SK-N-SH (cell line): ENCODE measurements around the gene COL21A1. TPM values are rescaled to one million over a fixed set of nuclear protein-coding genes. Genes with fewer than 3 reads are reported as not detected.

ENCODE experiments used
- CTCF ChIA-PET: fragments of 300-600, 350-600 bp; formaldehyde crosslinking; extraction: SDS; loops from one replicate; lab custom pipeline; 2021; lab: Yijun Ruan, JAX
- POLR2A ChIA-PET: fragments of 350-600 bp; sonication (Branson Sonifier 250); formaldehyde crosslinking; extraction: SDS; loops from one replicate; lab custom pipeline; 2020; ENCODE audit warnings: antibody characterized with exemption, inconsistent platforms; lab: Yijun Ruan, JAX
- DNase-seq: peaks from one replicate; pipeline ENCODE4 v3.0.0; 2012
- H2AFZ ChIP-seq: fragments of 200-600 bp; sonication (generic); 2 replicates; pipeline ENCODE4 v1.8.1; 2016; ENCODE audit warnings: antibody characterized with exemption, mild to moderate bottlenecking, low read depth
- H3F3A ChIP-seq: fragments of 200-600 bp; sonication (generic); replicated peaks from 2 replicates; pipeline ENCODE3; 2016; ENCODE audit warnings: antibody characterized with exemption, mild to moderate bottlenecking; ENCODE audit not compliant: insufficient read depth
- H3K27ac ChIP-seq, 2 experiments: fragments of 200-500 bp in 1 of 2; fragments of 200-600 bp in 1 of 2; sonication (Bioruptor generic) in 1 of 2; sonication (generic), shearing (Covaris generic) in 1 of 2; 2 replicates each; pipeline versions ENCODE4 v1.5.1 to v1.6.1; 2014 to 2016; ENCODE audit warnings: low read depth in 2 of 2, inconsistent platforms in 1 of 2, low read length in 1 of 2, mild to moderate bottlenecking in 1 of 2, mixed read lengths in 1 of 2
- H3K27me3 ChIP-seq: fragments of 200-600 bp; sonication (generic), shearing (Covaris generic); 2 replicates; pipeline ENCODE4 v1.6.1; 2016; ENCODE audit warnings: mixed run types; ENCODE audit not compliant: insufficient read depth
- H3K36me3 ChIP-seq, 2 experiments: fragments of 200-500 bp in 1 of 2; fragments of 200-600 bp in 1 of 2; sonication (Bioruptor generic) in 1 of 2; sonication (generic) in 1 of 2; replicated peaks in 1 of 2; 2 replicates each; pipeline versions ENCODE3 to v1.5.1; 2014 to 2016; ENCODE audit warnings: low read length in 1 of 2, mild to moderate bottlenecking in 1 of 2; ENCODE audit not compliant: insufficient read depth in 2 of 2, control insufficient read depth in 1 of 2
- H3K4me1 ChIP-seq, 2 experiments: fragments of 200-500 bp in 1 of 2; fragments of 200-600 bp in 1 of 2; sonication (Bioruptor generic) in 1 of 2; sonication (generic), shearing (Covaris generic) in 1 of 2; 2 replicates each; pipeline versions ENCODE4 v1.5.1 to v1.6.1; 2014 to 2016; ENCODE audit warnings: low read depth in 1 of 2, low read length in 1 of 2, mixed run types in 1 of 2; ENCODE audit not compliant: insufficient read depth in 2 of 2, control insufficient read depth in 1 of 2
- H3K4me2 ChIP-seq: fragments of 200-600 bp; sonication (generic), shearing (Covaris generic); 2 replicates; pipeline ENCODE4 v1.6.1; 2017; ENCODE audit warnings: mixed run types
- H3K4me3 ChIP-seq, 2 experiments: fragments of 200-500 bp in 1 of 2; fragments of 200-600 bp in 1 of 2; sonication (Bioruptor generic) in 1 of 2; sonication (generic), shearing (Covaris generic) in 1 of 2; 2 replicates each; pipeline versions ENCODE4 v1.5.1 to v1.8.1; 2014 to 2016; ENCODE audit warnings: low read depth in 2 of 2, inconsistent platforms in 1 of 2, low read length in 1 of 2, mild to moderate bottlenecking in 1 of 2, mixed read lengths in 1 of 2, moderate library complexity in 1 of 2
- H3K79me2 ChIP-seq: fragments of 200-600 bp; sonication (generic); 2 replicates; pipeline ENCODE4 v1.8.1; 2017; ENCODE audit warnings: mild to moderate bottlenecking; ENCODE audit not compliant: insufficient read depth
- H3K9ac ChIP-seq: fragments of 200-600 bp; sonication (generic); 2 replicates; pipeline ENCODE4 v1.6.1; 2017; ENCODE audit warnings: mixed run types
- H3K9me2 ChIP-seq: fragments of 200-600 bp; sonication (generic); 2 replicates; pipeline ENCODE4 v1.6.1; 2017; ENCODE audit warnings: mixed run types
- H3K9me3 ChIP-seq: fragments of 200-600 bp; sonication (generic); 2 replicates; pipeline ENCODE4 v1.6.1; 2017; ENCODE audit warnings: mixed run types, mild to moderate bottlenecking, moderate library complexity
- H4K20me1 ChIP-seq: fragments of 200-600 bp; sonication (generic); 2 replicates; pipeline ENCODE4 v1.6.1; 2017; ENCODE audit warnings: mild to moderate bottlenecking, mixed run types; ENCODE audit not compliant: insufficient read depth
- EP300 ChIP-seq, 2 experiments: IDR thresholded peaks; 2 replicates each; pipeline versions ENCODE4 v1.4.0 to v1.6.1; 2012; ENCODE audit warnings: borderline replicate concordance in 1 of 2, low read depth in 1 of 2, low read length in 1 of 2
- EZH2phosphoT487 ChIP-seq: fragments of 200-600 bp; sonication (generic); IDR thresholded peaks from 2 replicates; pipeline ENCODE4 v1.6.1; 2017; ENCODE audit warnings: low read depth, mixed run types, mild to moderate bottlenecking, antibody characterized with exemption, moderate library complexity, borderline replicate concordance
- FOSL2 ChIP-seq: IDR thresholded peaks from 2 replicates; pipeline ENCODE4 v1.4.0; 2012; ENCODE audit warnings: low read depth, mild to moderate bottlenecking, moderate library complexity, borderline replicate concordance
- FOXJ3 ChIP-seq: sonication (generic); formaldehyde crosslinking; IDR thresholded peaks from 2 replicates; pipeline ENCODE4 v1.5.1; 2020; ENCODE audit warnings: mild to moderate bottlenecking, missing genetic modification reagents
- MAX ChIP-seq: IDR thresholded peaks from 2 replicates; pipeline ENCODE4 v1.4.0; 2012; ENCODE audit warnings: low read depth
- MEF2A ChIP-seq: IDR thresholded peaks from 2 replicates; pipeline ENCODE4 v1.4.0; 2012; ENCODE audit warnings: low read depth, borderline replicate concordance
- MXI1 ChIP-seq: IDR thresholded peaks from 2 replicates; pipeline ENCODE4 v1.6.1; 2012; ENCODE audit warnings: mild to moderate bottlenecking, low read depth, low read length, improper control_type of control experiment
- NFIC ChIP-seq: IDR thresholded peaks from 2 replicates; pipeline ENCODE4 v1.4.0; 2012; ENCODE audit warnings: borderline replicate concordance
- PBX3 ChIP-seq: IDR thresholded peaks from 2 replicates; pipeline ENCODE4; 2012
- RCOR1 ChIP-seq: fragments of 150-350 bp; IDR thresholded peaks from 2 replicates; pipeline ENCODE4 v1.6.1; 2017; ENCODE audit warnings: antibody characterized with exemption, low read length
- RXRA ChIP-seq: IDR thresholded peaks from 2 replicates; pipeline ENCODE4 v1.4.0; 2012; ENCODE audit warnings: low read depth, mild to moderate bottlenecking, borderline replicate concordance
- SIN3A ChIP-seq: IDR thresholded peaks from 2 replicates; pipeline ENCODE4 v1.6.1; 2012; ENCODE audit warnings: low read depth, mild to moderate bottlenecking, low read length, moderate library complexity, borderline replicate concordance
- SMC3 ChIP-seq: IDR thresholded peaks from 2 replicates; pipeline ENCODE4 v1.6.1; 2012; ENCODE audit warnings: low read depth, low read length, improper control_type of control experiment
- TEAD4 ChIP-seq: IDR thresholded peaks from 2 replicates; pipeline ENCODE4 v1.4.0; 2012; ENCODE audit warnings: mild to moderate bottlenecking, borderline replicate concordance; ENCODE audit not compliant: insufficient read depth
- USF1 ChIP-seq: IDR thresholded peaks from 2 replicates; pipeline ENCODE4 v1.4.0; 2012; ENCODE audit warnings: low read depth, borderline replicate concordance
- ZBTB33 ChIP-seq: IDR thresholded peaks from 2 replicates; pipeline ENCODE4 v1.4.0; 2012; ENCODE audit warnings: low read depth, borderline replicate concordance
- WGBS: methylation state at CpG from one replicate; pipeline ENCODE4 v1.1.6; 2017; ENCODE audit warnings: low lambda C conversion rate; 5-methylcytosine and 5-hydroxymethylcytosine counted together
- polyA plus RNA-seq, 3 experiments: library from polyadenylated mRNA; depleted of rRNA; stranded (reverse); fragments of >200 nt; gene quantifications; 2 replicates each; pipeline ENCODE4 v1.2.3, GENCODE V29; 2012

The COL21A1 gene
- polyA plus RNA-seq, 1 of the 3 experiments (the other 2 are of a cell fraction) = 0.07 TPM

GRCh38 chr6:56023829-56024228 is 223.6 kb downstream of the COL21A1 start:
- H3K79me2 ChIP-seq = no peaks in the 10 kb centered on the region
- no peaks in the 10 kb centered on the region for H3K9me3 ChIP-seq
- H3K27me3 ChIP-seq = no peaks in the 10 kb centered on the region
- H2AFZ ChIP-seq = no peak overlapping the region
- H3K27ac ChIP-seq = no peak overlapping the region
- no peak for DNase-seq
- POLR2A ChIA-PET = no interaction called here
- 49% methylated on average over 3 of the region's 3 CpGs for WGBS
- CTCF ChIA-PET = no interaction called here
- H3K4me3 ChIP-seq = no peak overlapping the region
- H3K4me2 ChIP-seq = no peak overlapping the region
- H3K36me3 ChIP-seq = no peaks in the 10 kb centered on the region
- H3K9ac ChIP-seq = no peak overlapping the region
- H4K20me1 ChIP-seq = no peaks in the 10 kb centered on the region
- no peaks in the 10 kb centered on the region for H3K9me2 ChIP-seq
- TF ChIP-seq RXRA (no peak), SIN3A (no peak), EP300 (IDR thresholded peaks at IDR 0.05; ENCODE audit: borderline replicate concordance in 1 of 2, low read depth in 1 of 2, low read length in 1 of 2) (no peak), ZBTB33 (no peak), PBX3 (no peak), TEAD4 (no peak), NFIC (no peak), RCOR1 (no peak), MEF2A (no peak), SMC3 (no peak), MAX (no peak), MXI1 (no peak), FOXJ3 (CRISPR knock-in tag) (no peak), FOSL2 (no peak), USF1 (no peak), EZH2phosphoT487 (no peak)
- TF ChIP-seq, all 33 proteins: peak for 0
- H3K4me1 ChIP-seq = peaks cover 0 to 9% of the 10 kb centered on the region in 2 experiments; a peak in 3 of 4 replicates
- peaks cover 5% of the 10 kb centered on the region for H3F3A ChIP-seq
